HCT116 (cell line): Measurements from ENCODE around the gene TCAP. TPM values are rescaled to one million over a fixed set of nuclear protein-coding genes. Genes with fewer than 3 reads are reported as not detected.

Experiments
- ATAC-seq: fragments of 200-7000 bp; cut with Tn5 transposase; 2 replicates; pipeline ENCODE4 v1.9.1; 2020; ENCODE audit warnings: mild to moderate bottlenecking, moderate library complexity
- BruUV-seq: library from RNA; stranded (reverse); fragments of 400-500 nt; replicated peaks from 2 replicates; lab custom pipeline; 2021; lab: Mats Ljungman, UMichigan
- CTCF ChIA-PET: fragments of 300-600 bp; sonication (Branson Sonifier 250); formaldehyde crosslinking; loops from one replicate; lab custom pipeline; 2021; ENCODE audit warnings: antibody characterized with exemption; lab: Charles Lee
- POLR2A ChIA-PET: fragments of 300-600, 350-600 bp; sonication (Branson Sonifier 250); formaldehyde crosslinking; loops from one replicate; lab custom pipeline; 2021; ENCODE audit warnings: antibody characterized with exemption; lab: Charles Lee
- RAD21 ChIA-PET, 2 experiments: fragments of 300-600 bp; sonication (Branson Sonifier 250); formaldehyde crosslinking; loops; one replicate each; lab custom pipeline; 2023; ENCODE audit warnings: low total read pairs in 2 of 2; ENCODE audit not compliant: uncharacterized antibody in 2 of 2, unreplicated experiment in 2 of 2, low non-redundant PET in 1 of 2; lab: Charles Lee
- DNase-seq: peaks from one replicate; pipeline ENCODE4 v3.0.0-alpha.2; 2010; ENCODE audit warnings: low read depth, low spot score
- H2AFZ ChIP-seq: fragments of 200-600 bp; shearing (Covaris generic), sonication (generic); 2 replicates; pipeline ENCODE4 v1.6.1; 2017; ENCODE audit warnings: low read depth, mixed run types, mixed read lengths, antibody characterized with exemption, low read length; ENCODE audit not compliant: poor library complexity, severe bottlenecking
- H3K27ac ChIP-seq: 2 replicates; pipeline ENCODE4 v1.5.1; 2012; ENCODE audit warnings: low read depth, low read length
- H3K27me3 ChIP-seq: fragments of 200-600 bp; sonication (generic); 2 replicates; pipeline ENCODE4 v1.6.1; 2016; ENCODE audit warnings: mixed run types, low read length, mixed read lengths; ENCODE audit not compliant: insufficient read depth
- H3K36me3 ChIP-seq, 2 experiments: fragments of 200-500 bp in 1 of 2; fragments of 200-600 bp in 1 of 2; sonication (Bioruptor generic) in 1 of 2; sonication (generic) in 1 of 2; 2 replicates each; pipeline versions ENCODE4 v1.5.1 to v1.6.1; 2014 to 2016; ENCODE audit warnings: low read length in 2 of 2, inconsistent platforms in 1 of 2, mixed read lengths in 1 of 2, mixed run types in 1 of 2; ENCODE audit not compliant: insufficient read depth in 2 of 2, control insufficient read depth in 1 of 2
- H3K4me1 ChIP-seq, 2 experiments: fragments of 200-600 bp in 1 of 2; sonication (generic) in 1 of 2; 2 replicates each; pipeline versions ENCODE4 v1.5.1 to v1.6.1; 2012 to 2017; ENCODE audit warnings: low read length in 2 of 2, inconsistent platforms in 1 of 2, mild to moderate bottlenecking in 1 of 2, mixed read lengths in 1 of 2, mixed run types in 1 of 2, moderate library complexity in 1 of 2; ENCODE audit not compliant: insufficient read depth in 2 of 2, control insufficient read depth in 1 of 2
- H3K4me2 ChIP-seq: fragments of 200-600 bp; sonication (generic); 2 replicates; pipeline ENCODE4 v1.6.1; 2017; ENCODE audit warnings: mixed run types, low read length, mixed read lengths
- H3K4me3 ChIP-seq, 2 experiments: fragments of 200-600 bp in 1 of 2; sonication (generic) in 1 of 2; replicated peaks in 1 of 2; 2 replicates each; pipeline ENCODE4 v1.5.1; 2011 to 2016; ENCODE audit warnings: low read length in 2 of 2, control low read depth in 1 of 2, low read depth in 1 of 2, mild to moderate bottlenecking in 1 of 2, mixed read lengths in 1 of 2, mixed run types in 1 of 2
- H3K79me2 ChIP-seq: fragments of 200-600 bp; sonication (generic); 2 replicates; pipeline ENCODE4 v1.6.1; 2017; ENCODE audit warnings: mild to moderate bottlenecking, mixed run types, low read length, moderate library complexity, mixed read lengths; ENCODE audit not compliant: insufficient read depth
- H3K9ac ChIP-seq: fragments of 200-600 bp; sonication (generic); 2 replicates; pipeline ENCODE4 v1.6.1; 2016; ENCODE audit warnings: low read length, mixed read lengths
- H3K9me2 ChIP-seq: fragments of 200-600 bp; sonication (generic), shearing (Covaris generic); 2 replicates; pipeline ENCODE4 v1.6.1; 2017; ENCODE audit warnings: mixed run types, mild to moderate bottlenecking, moderate library complexity; ENCODE audit not compliant: insufficient read depth
- H3K9me3 ChIP-seq, 2 experiments: fragments of 200-500 bp in 1 of 2; fragments of 200-600 bp in 1 of 2; sonication (Bioruptor generic) in 1 of 2; sonication (generic) in 1 of 2; 2 replicates each; pipeline ENCODE4 v1.6.1; 2014 to 2017; ENCODE audit warnings: low read length in 2 of 2, mixed read lengths in 2 of 2, inconsistent platforms in 1 of 2, low read depth in 1 of 2, mild to moderate bottlenecking in 1 of 2, mixed run types in 1 of 2, moderate library complexity in 1 of 2; ENCODE audit not compliant: control insufficient read depth in 1 of 2, insufficient read depth in 1 of 2
- H4K20me1 ChIP-seq: fragments of 200-600 bp; sonication (generic), shearing (Covaris generic); 2 replicates; pipeline ENCODE4 v1.6.1; 2017; ENCODE audit warnings: mixed run types, mild to moderate bottlenecking, moderate library complexity; ENCODE audit not compliant: insufficient read depth
- CBX3 ChIP-seq: IDR thresholded peaks from 2 replicates; pipeline ENCODE4 v1.6.1; 2012; ENCODE audit warnings: low read depth
- CEBPB ChIP-seq: IDR thresholded peaks from 2 replicates; pipeline ENCODE4 v1.6.1; 2012; ENCODE audit warnings: low read depth
- ELF1 ChIP-seq: IDR thresholded peaks from 2 replicates; pipeline ENCODE4 v1.6.1; 2012; ENCODE audit warnings: low read depth, borderline replicate concordance
- EZH2 ChIP-seq: fragments of 200-600 bp; sonication (generic); IDR thresholded peaks from 2 replicates; pipeline ENCODE4 v1.6.1; 2017; ENCODE audit warnings: antibody characterized with exemption, mixed run types
- EZH2phosphoT487 ChIP-seq: fragments of 200-600 bp; IDR thresholded peaks from 2 replicates; pipeline ENCODE4 v1.6.1; 2018; ENCODE audit warnings: antibody characterized with exemption, borderline replicate concordance
- FOSL1 ChIP-seq: IDR thresholded peaks from 2 replicates; pipeline ENCODE4 v1.6.1; 2012; ENCODE audit warnings: low read depth
- MAX ChIP-seq: IDR thresholded peaks from 2 replicates; pipeline ENCODE4 v1.6.1; 2012
- POLR2A ChIP-seq: IDR thresholded peaks from 2 replicates; pipeline ENCODE4 v1.7.0; 2011; ENCODE audit warnings: borderline replicate concordance; ENCODE audit not compliant: insufficient read depth, insufficient read length; ENCODE audit errors: extremely low read depth
- POLR2AphosphoS5 ChIP-seq: IDR thresholded peaks from 2 replicates; pipeline ENCODE4 v1.6.1; 2011; ENCODE audit warnings: mild to moderate bottlenecking, low read depth, low read length, moderate library complexity
- RAD21 ChIP-seq: IDR thresholded peaks from 2 replicates; pipeline ENCODE4 v1.6.1; 2012; ENCODE audit warnings: low read depth, mild to moderate bottlenecking
- SP1 ChIP-seq: IDR thresholded peaks from 2 replicates; pipeline ENCODE4 v1.6.1; 2012; ENCODE audit warnings: low read depth
- SRF ChIP-seq: IDR thresholded peaks from 2 replicates; pipeline ENCODE4 v1.6.1; 2012; ENCODE audit warnings: low read depth
- TCF7L2 ChIP-seq: IDR thresholded peaks from 2 replicates; pipeline ENCODE4 v1.7.0; 2011; ENCODE audit warnings: borderline replicate concordance, inconsistent platforms; ENCODE audit not compliant: insufficient read depth, insufficient read length; ENCODE audit errors: extremely low read depth
- intact Hi-C: fragments of 100-400 bp; cut with micrococcal nuclease; formaldehyde crosslinking; loops from 2 replicates; pipeline ENCODE4 v1.10.0; 2022
- total RNA-seq: library from RNA; stranded (reverse); gene quantifications from one replicate; pipeline ENCODE4 v1.2.1, GENCODE V29; 2021; ENCODE audit not compliant: unreplicated experiment
- TF ChIP-seq, protein P1 (sequence below), 3 experiments: fragments of 200-600 bp in 1 of 3; sonication (generic) in 1 of 3; IDR thresholded peaks in 2 of 3; conservative IDR thresholded peaks in 1 of 3; 2 replicates each; pipeline ENCODE4 v1.5.1; 2012 to 2017; ENCODE audit warnings: low read depth in 2 of 3, low read length in 2 of 3, antibody characterized with exemption in 1 of 3, borderline replicate concordance in 1 of 3, control low read depth in 1 of 3, mild to moderate bottlenecking in 1 of 3, mixed read lengths in 1 of 3, mixed run types in 1 of 3, moderate library complexity in 1 of 3; ENCODE audit not compliant: insufficient read depth in 1 of 3
- TF ChIP-seq, protein P2 (sequence below): IDR thresholded peaks from 2 replicates; pipeline ENCODE4 v1.6.1; 2012

The TCAP gene
- total RNA-seq, 1 experiment from 2014 or later, result 1.5 TPM

GRCh38 chr17:39702901-39703893 is 38.0 kb downstream of the TCAP start:
- BruUV-seq, result no TSS peak
- Histone ChIP-seq H3K9ac (no peak overlapping the region), H3K4me1 (peaks cover 44 to 68% of the 10 kb centered on the region in 2 experiments), H3K9me2 (no peaks in the 10 kb centered on the region), H3K79me2 (peaks cover 64% of the 10 kb centered on the region), H2AFZ (no peak overlapping the region), H3K4me2 (no peak overlapping the region), H3K36me3 (peaks cover 0 to 3% of the 10 kb centered on the region in 2 experiments; a peak in 1 of 4 replicates), H3K9me3 (no peaks in the 10 kb centered on the region), H3K27me3 (no peaks in the 10 kb centered on the region), H3K4me3 (no peak overlapping the region), H3K27ac (no peak overlapping the region), H4K20me1 (no peaks in the 10 kb centered on the region)
- POLR2A ChIA-PET, result no interaction called here
- CTCF ChIA-PET, result interaction anchor here (0.7 to 1.2 kb wide), 3 partner anchors 15 to 80 kb away, joined by 3 read pairs; partner anchors contain the start of gene MIEN1
- RAD21 ChIA-PET, result interaction anchor here in 1 of 2 experiments (0.6 kb wide), 1 partner anchor 88 kb away, joined by 3 read pairs; no protein-coding TSS in a partner anchor
- intact Hi-C loops, result no loop called here
- DNase-seq (no peak), ATAC-seq (no peak)
- no peak for TF ChIP-seq SP1
- no peak for TF ChIP-seq MAX
- TF ChIP-seq POLR2AphosphoS5, result no peak
- TF ChIP-seq FOSL1, result no peak
- TF ChIP-seq POLR2A, result no peak
- no peak for TF ChIP-seq ELF1

DNA sequence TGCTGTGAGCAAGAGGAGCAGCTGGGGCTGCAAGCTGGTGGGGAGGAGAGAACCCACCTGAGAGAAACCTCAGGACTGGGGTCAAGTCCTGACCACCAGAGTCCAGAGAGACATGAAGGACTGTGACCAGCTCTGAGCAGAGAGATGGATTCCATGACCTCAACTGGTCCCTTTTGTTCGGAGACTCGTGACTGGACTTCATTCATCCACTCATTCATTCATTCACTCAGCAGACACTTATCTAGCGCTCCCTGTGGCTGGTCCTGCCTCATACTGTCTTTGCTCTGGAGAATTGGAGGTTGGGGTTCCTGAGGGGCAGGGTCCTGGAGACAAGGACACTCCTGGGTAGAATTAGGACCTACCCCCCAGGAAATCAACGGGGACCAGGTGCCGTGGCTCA is 38.8 kb downstream of the TCAP start:
- POLR2A ChIA-PET, result no interaction called here
- Histone ChIP-seq H3K9ac (no peak overlapping the region), H3K9me3 (no peaks in the 10 kb centered on the region), H3K27me3 (no peaks in the 10 kb centered on the region), H2AFZ (no peak overlapping the region), H3K9me2 (no peaks in the 10 kb centered on the region), H3K27ac (no peak overlapping the region), H3K4me1 (peaks cover 42 to 63% of the 10 kb centered on the region in 2 experiments), H3K4me2 (no peak overlapping the region), H3K36me3 (peaks cover 0 to 6% of the 10 kb centered on the region in 2 experiments; a peak in 2 of 4 replicates), H3K79me2 (peaks cover 64% of the 10 kb centered on the region), H3K4me3 (no peak overlapping the region), H4K20me1 (no peaks in the 10 kb centered on the region)
- CTCF ChIA-PET, result interaction anchor here (1.2 kb wide), 2 partner anchors 27 to 81 kb away, joined by 3 read pairs; partner anchors contain the start of gene MIEN1
- intact Hi-C loops, result no loop called here
- no peak for DNase-seq
- TF ChIP-seq TCF7L2 (no peak), CBX3 (no peak), ELF1 (no peak), CEBPB (no peak), EZH2phosphoT487 (no peak), POLR2AphosphoS5 (no peak), SRF (no peak), EZH2 (no peak), MAX (no peak), POLR2A (no peak), RAD21 (no peak)
- TF ChIP-seq, protein P1, sequence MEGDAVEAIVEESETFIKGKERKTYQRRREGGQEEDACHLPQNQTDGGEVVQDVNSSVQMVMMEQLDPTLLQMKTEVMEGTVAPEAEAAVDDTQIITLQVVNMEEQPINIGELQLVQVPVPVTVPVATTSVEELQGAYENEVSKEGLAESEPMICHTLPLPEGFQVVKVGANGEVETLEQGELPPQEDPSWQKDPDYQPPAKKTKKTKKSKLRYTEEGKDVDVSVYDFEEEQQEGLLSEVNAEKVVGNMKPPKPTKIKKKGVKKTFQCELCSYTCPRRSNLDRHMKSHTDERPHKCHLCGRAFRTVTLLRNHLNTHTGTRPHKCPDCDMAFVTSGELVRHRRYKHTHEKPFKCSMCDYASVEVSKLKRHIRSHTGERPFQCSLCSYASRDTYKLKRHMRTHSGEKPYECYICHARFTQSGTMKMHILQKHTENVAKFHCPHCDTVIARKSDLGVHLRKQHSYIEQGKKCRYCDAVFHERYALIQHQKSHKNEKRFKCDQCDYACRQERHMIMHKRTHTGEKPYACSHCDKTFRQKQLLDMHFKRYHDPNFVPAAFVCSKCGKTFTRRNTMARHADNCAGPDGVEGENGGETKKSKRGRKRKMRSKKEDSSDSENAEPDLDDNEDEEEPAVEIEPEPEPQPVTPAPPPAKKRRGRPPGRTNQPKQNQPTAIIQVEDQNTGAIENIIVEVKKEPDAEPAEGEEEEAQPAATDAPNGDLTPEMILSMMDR (IDR thresholded peaks at IDR 0.05 in 2 of 3, conservative IDR thresholded peaks at IDR 0.05 in 1 of 3; ENCODE audit: borderline replicate concordance in 1 of 3, insufficient read depth in 1 of 3, low read depth in 2 of 3, low read length in 2 of 3), result no peak
- TF ChIP-seq, protein P2, sequence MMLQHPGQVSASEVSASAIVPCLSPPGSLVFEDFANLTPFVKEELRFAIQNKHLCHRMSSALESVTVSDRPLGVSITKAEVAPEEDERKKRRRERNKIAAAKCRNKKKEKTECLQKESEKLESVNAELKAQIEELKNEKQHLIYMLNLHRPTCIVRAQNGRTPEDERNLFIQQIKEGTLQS, result no peak
- BruUV-seq, result no TSS peak
- ATAC-seq, result no peak
- RAD21 ChIA-PET, result no interaction called here
